ENCODE results near the gene RASIP1.

- TF ChIP-seq CTCF (conservative IDR thresholded peaks at IDR 0.05; ENCODE audit: low read depth, low read length) (no peak), EZH2phosphoT487 (IDR thresholded peaks at IDR 0.05; ENCODE audit: borderline replicate concordance, low read length) (no peak), EZH2 (IDR thresholded peaks at IDR 0.05; ENCODE audit: low read length, unreplicated experiment) (no peak)
Observed at GRCh38 chr19:48737360-48737998, 2.9 kb downstream of the RASIP1 start.

Measured in PC-3 (cell line).